Measurements from ENCODE around the gene IGFALS.

The IGFALS gene

DNA sequence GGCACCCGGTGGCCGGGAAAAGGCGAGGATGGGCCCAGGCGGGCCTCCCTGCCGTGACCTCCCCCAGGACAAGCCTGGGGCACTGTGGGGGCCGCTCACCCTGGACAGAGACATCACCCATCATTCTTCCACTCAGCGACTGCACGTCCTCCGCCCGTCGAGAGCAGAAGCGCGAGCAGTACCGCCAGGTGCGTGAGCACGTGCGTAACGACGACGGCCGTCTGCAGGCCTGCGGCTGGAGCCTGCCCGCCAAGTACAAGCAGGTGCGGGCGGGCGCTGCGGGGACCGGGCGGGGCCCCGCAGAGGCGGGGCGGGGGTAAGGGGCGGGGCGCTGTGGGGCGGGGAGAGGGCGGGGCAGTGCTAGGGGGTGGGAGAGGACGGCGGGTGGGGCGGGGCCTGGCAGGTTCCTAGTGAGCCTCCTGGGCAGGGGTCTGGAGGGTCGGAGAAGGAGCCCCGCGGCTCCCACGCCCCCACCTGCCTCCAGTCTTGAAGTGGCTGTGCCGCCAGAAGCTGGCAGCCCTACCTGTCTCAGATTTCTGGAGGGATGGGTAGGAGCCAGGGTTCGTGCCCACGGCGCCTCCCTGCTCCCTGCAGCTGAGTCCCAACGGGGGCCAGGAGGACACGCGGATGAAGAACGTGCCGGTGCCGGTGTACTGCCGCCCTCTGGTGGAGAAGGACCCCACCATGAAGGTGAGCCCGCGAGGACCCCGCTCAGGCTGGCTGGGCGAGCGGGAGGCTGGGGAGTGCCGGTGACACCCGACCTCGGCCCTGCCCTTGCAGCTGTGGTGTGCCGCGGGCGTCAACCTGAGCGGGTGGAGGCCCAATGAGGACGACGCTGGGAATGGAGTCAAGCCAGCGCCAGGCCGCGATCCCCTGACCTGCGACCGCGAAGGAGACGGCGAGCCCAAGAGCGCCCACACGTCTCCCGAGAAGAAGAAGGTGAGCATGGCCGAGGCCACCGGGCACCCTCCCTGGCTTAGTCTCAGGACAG, 29.7 kb downstream of the IGFALS start:
- no peak for DNase-seq

GRCh38 chr16:1762879-1763520, 30.5 kb downstream of the IGFALS start:
- DNase-seq = no peak

- DNase-seq = no peak
Observed at GRCh38 chr16:1762196-1762878, 31.2 kb downstream of the IGFALS start.

DNA sequence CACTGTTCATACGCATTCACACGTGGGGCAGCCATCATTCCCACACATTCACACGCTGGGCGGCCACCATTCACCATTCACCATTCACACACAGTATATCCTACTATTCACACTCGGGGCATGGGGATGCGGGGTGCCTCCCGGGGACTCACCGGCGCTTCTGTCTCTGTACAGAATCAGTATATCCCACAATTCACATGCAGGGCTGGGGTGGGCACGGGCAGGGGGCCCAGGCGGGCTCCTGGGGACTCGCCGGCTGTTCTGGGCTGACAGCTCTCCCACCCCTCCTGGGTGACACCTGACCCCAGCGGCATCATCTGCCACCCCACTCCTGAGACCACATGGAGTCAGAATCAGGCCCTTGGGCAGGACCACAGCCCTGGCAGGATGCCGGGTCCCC, 31.8 kb downstream of the IGFALS start:
- no peak for DNase-seq

GRCh38 chr16:1760911-1761310, 32.6 kb downstream of the IGFALS start:
- no peak for DNase-seq

DNA sequence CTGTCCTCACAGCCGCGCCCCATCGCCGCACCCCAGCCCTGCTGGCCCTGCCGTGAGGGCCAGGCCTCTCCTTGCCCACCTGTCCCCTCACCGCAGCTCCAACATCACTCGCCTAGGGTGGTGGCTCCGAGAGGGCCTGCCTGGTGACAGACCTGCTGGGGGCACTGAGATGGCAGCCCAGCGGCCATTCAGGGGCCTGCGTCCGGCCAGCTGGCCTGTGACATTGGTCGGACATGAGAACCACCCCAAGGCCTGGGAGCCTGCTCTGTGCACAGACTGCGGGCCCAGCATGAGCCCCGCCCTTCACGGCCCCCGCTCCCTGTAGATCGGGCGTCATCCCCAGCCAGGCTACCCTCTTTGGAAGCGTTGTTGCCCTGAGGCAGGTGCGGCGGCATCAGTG, 34.0 kb downstream of the IGFALS start:
- no peak for DNase-seq

GRCh38 chr16:1758923-1759322, 34.6 kb downstream of the IGFALS start:
- DNase-seq = no peak

GRCh38 chr16:1757714-1758461, 35.6 kb downstream of the IGFALS start:
- no peak for DNase-seq

GRCh38 chr16:1754204-1754603, 39.3 kb downstream of the IGFALS start:
- DNase-seq = no peak

- DNase-seq = no peak
Observed at GRCh38 chr16:1752853-1753252, 40.7 kb downstream of the IGFALS start.

DNA sequence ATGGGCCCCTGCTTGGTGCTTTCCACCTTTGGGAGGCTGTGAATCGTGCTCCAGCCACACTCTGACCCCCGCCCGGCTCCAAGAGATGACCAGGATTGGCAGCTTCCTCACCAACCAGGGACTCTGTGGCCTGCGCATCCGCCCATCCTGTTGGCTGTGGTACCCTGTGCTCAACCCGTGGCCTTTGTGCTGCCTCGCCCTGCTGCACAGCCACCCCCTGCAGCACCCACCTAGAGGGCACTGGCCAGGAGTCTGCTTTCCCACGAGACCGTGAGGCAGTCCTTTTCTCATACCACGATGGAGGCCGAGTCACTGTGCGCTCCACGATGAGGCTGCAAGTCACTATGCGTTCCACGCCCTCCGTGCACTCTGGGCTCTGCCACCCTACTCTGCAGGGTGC, 41.6 kb downstream of the IGFALS start:
- DNase-seq = no peak

GRCh38 chr16:1749152-1750117, 44.1 kb downstream of the IGFALS start:
- no peak for DNase-seq

DNA sequence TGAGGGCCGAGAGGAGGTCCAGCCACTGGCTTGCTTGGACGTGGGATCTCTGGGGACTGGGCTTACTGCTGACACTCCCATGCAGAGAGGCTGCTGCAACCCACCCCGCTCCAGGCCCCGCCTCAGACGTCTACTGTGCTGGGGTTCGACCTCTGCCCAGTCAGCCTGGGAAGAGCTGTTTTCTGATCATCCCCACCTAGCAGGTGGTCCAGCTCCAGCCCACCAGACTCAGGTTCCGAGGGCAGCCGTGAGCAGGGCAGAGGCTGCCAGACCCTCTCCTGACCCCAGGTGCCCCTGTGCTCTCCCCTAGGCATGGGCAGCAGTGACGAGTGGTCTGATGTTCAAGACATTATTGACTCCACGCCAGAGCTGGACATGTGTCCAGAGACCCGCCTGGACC, 45.6 kb downstream of the IGFALS start:
- no peak for DNase-seq

DNA sequence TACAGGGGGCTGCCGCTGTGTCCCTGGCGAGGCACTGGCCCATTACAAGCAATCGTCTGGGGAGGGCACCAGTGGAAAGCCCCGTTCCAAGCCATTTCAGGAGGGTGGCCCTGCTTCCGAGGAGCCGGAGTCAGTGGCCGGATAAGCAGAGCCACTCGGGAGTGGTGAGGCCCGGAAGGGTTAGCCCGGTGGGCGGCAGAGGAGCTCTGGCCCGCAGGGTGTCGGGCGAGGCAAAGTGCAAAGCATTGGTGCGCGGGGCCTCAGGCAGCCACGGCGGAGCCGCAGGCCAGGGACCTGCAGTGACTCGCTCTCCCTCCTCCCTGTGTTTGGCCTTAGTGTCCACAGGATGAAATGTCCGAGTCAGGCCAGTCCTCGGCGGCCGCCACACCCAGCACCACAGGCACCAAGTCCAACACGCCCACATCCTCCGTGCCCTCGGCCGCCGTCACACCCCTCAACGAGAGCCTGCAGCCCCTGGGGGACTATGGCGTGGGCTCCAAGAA, 46.8 kb downstream of the IGFALS start:
- no peak for DNase-seq

DNA sequence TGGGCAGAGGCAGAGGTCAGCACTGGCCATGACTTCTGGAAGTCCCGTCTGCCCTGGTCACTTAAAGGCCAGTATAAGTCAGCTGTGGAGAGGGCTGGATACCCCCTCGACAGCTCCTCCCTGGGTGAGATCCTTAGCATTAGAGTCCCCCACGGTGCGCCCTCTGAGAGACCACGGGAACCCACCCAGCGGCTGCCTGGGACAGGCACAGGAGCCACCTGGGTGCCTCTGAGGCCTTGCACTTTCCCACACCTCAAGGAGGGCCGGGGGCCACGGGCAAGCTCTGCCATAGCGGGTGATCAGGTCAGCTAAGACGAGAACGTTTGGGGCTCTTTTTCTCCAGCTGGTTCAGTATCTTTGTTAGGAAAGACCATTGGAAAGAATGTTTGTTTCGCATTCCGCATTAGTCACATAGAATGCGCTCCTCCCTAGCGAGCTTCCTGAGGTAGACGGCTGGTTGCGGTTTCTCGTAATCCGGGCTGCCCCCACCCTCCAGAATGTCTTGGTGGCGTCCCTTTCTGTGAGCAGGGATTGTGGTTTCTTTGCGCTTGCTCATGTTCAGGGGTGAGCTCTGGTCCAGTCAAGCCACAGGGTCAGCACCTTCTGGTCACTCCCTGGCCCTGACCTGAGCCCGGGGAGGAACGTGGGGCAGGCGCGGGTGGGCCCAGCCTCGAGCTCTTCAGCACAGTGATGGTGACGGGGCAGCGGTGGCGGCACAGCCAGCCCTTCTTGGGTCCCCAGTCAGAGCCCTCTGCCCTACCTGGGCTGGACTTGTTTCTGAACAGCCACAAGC, 47.4 kb downstream of the IGFALS start:
- no peak for DNase-seq

DNA sequence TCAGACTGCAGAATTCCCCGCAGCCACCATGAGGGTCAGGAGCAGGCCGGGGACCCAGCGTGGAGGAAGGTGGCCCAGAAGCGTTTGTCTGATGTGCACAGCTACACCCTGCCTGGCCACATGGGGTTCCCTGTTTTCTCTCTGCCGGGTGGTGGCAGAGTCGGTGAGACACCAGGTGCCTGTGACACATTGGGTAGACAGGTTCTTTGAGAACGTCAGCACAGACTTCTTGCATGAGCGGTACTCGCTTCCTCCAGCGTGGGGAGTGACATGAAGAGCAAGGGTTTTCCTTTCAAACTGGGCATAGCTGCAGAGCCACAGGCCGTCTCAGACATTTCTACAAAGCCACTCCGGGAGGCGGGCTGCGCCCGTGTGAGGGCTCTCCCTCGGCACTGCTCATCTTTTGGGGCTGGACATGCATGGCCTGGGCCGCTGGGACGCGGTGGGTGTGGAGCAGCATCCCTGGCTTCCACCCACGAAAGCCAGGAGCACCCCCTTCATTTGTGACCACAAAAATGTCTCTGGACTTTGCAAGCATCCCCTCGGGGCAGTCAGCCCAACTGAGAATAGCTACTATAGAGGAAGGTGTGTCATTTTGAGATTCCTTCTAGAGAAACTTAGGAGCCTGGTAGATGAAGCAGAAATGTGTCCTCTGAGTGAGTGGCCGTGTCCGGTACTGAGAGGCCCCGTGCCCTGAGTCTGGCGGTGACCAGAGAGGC, 48.2 kb downstream of the IGFALS start:
- no peak for DNase-seq

DNA sequence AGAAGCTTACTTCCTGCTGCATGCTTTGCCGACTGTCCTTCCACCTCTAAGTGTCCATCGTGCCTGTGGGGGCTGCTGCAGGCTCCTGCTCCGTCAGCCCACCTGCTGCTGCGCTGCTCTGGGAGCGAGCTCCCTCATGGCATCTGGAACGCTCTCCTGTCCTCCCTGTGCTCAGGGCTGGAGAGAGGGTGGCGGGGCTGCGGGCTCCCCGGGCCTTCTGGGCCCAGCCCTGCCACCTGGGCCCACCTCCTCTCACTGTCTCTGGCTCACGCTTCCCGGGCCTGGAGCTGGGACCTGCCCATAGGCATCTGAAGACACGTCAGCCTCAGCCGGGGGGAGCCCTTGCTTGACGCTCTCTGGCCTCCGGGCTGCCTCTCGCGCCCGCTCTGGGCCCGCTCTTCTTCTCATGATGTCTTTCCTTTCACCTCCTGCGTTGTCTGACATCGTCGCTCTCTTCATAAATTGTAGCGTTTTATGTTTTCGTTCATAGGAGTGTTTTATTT, 49.1 kb downstream of the IGFALS start:
- no peak for DNase-seq

DNA sequence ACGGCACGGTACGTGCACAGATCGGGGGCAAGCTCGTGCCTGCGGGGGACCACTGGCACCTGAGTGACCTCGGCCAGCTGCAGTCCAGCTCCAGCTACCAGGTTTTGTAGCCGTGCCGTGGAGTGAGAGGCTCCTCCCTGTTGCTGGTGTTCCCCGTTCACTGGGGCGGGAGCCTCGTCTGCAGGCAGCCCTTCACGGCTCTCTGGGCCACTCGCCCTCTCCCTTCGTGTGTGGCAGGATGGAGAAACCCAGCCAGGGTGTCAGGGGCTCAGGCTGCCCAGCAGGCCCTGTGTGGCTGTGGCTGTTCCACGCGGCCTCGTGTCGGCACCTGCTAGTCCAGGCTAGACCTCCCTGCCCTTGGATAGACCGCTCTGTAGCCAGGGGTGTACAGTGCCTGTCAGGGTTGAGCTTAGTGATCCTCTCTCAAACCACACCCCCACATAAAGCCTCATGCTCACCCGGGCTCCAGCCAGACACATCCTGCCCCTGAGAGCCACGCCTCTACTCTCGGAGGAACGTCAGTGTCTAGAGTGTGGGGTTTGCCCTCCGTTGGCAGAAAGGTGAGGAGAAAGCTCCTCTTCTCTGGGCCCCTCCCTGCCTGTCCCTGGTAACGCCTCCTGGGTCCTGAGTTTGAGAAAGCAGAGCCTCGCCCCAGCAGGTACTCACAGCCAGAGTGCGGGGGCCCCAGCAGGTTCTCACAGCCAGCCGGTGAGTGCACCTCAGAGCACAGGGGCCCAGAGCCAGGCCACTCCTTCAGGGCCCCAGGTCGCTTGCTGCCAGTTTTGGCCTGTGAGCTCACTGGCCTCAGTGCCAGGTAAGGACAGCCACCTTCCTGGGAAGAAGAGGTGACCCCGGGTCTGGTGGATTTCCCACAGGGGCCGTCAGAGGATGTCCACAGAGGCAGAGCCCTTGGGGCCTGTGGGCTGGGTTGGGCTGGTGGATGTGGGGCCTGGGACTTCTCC, 49.8 kb downstream of the IGFALS start:
- no peak for DNase-seq
